Fibroblast of lung (primary cell): ENCODE results near the gene RPS6KA4.

Source experiments
- EZH2 ChIP-seq: IDR thresholded peaks from 2 replicates; pipeline ENCODE4 v1.5.1; 2012; ENCODE audit warnings: low read length, control low read depth, mild to moderate bottlenecking; ENCODE audit errors: missing control alignments
- TF ChIP-seq, protein P1 (sequence below), 2 donors: IDR thresholded peaks in 1 of 2; conservative IDR thresholded peaks in 1 of 2; 1 replicate in 1 of 2; 2 replicates in 1 of 2; pipeline ENCODE4 v1.5.1; 2011 to 2012; ENCODE audit warnings: low read length in 2 of 2, control low read depth in 1 of 2, inconsistent platforms in 1 of 2, low read depth in 1 of 2, mild to moderate bottlenecking in 1 of 2

DNA sequence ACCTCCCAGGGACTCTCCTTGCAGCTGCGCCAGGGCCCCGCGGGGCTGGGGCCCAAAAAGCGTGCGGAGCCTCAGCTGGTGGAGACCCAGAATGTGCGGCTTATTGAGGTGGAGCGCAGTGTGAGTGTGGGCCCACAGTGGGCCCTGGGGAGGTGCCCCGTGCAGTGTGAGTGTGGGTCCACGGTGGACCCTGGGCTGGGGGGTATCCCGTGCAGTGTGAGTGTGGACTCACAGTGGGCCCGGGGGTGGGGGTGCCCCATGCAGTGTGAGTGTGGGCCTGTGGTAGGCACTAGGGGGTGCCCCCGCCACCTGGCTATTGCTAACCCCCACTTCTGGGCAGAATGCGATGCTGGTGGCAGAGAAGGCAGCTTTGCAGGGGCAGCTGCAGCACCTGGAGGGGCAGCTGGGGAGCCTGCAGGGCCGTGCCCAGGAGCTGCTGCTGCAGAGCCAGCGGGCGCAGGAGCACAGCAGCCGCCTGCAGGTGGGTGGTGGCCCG is 7.8 kb upstream of the RPS6KA4 start:
- TF ChIP-seq, protein P1, sequence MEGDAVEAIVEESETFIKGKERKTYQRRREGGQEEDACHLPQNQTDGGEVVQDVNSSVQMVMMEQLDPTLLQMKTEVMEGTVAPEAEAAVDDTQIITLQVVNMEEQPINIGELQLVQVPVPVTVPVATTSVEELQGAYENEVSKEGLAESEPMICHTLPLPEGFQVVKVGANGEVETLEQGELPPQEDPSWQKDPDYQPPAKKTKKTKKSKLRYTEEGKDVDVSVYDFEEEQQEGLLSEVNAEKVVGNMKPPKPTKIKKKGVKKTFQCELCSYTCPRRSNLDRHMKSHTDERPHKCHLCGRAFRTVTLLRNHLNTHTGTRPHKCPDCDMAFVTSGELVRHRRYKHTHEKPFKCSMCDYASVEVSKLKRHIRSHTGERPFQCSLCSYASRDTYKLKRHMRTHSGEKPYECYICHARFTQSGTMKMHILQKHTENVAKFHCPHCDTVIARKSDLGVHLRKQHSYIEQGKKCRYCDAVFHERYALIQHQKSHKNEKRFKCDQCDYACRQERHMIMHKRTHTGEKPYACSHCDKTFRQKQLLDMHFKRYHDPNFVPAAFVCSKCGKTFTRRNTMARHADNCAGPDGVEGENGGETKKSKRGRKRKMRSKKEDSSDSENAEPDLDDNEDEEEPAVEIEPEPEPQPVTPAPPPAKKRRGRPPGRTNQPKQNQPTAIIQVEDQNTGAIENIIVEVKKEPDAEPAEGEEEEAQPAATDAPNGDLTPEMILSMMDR (conservative IDR thresholded peaks at IDR 0.05 in 1 of 2, IDR thresholded peaks at IDR 0.05 in 1 of 2; ENCODE audit: low read depth in 1 of 2, low read length in 2 of 2), result no peak
- TF ChIP-seq EZH2, result no peak
